Measurements from ENCODE around the gene ANTXR2. TPM values are rescaled to one million over a fixed set of nuclear protein-coding genes. Genes with fewer than 3 reads are reported as not detected.
A peak's percentile ranks its signal among the peaks of the same experiment; 100 is the strongest.

ANTXR2 gene
- total and polyA plus RNA-seq, 9 of the 15 experiments (the other 6 are each of a cell fraction or from before 2014, with no cell fraction given) = 10.1 to 83.8 (median 60.3) TPM

DNA sequence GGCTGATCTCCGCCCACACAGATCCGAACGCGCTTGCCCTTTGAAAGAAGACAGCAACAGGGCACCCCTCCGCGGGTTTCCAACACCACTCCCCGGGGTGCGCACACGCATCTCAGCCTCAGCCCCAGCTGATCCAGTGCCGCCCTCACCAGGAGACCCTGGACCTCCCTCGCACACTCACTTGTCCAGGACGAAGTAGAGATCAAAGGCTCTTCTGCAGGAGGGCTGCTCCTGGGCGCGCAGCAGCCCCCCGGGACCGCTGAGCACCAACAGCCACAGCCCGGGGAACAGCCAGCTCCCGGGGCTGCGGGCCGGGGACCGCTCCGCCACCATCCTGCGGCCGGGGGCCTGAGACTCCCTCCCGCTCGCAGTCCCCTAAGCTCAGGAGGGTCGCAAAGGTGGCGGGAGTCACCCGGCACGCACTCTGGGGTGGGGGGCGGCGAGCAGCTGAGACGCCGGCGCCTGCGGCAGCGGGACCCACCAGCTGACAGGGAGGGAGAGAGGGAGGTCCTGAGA is 743 bp downstream of the ANTXR2 start (continued):
- TF ChIP-seq SIN3A (IDR thresholded peaks at IDR 0.05; ENCODE audit: borderline replicate concordance in 2 of 2, control insufficient read depth in 1 of 2, low read depth in 2 of 2, low read length in 2 of 2) (peak in 1 of 2 experiments; percentile 48; a peak in 2 of 4 replicates), BCOR (IDR thresholded peaks at IDR 0.05) (no peak), CHD2 (IDR thresholded peaks at IDR 0.05; ENCODE audit: low read depth, low read length) (no peak), PHTF2 (CRISPR knock-in tag; IDR thresholded peaks at IDR 0.05) (no peak), NFYB (IDR thresholded peaks at IDR 0.05; ENCODE audit: extremely low read depth, insufficient read length) (no peak), RBBP5 (IDR thresholded peaks at IDR 0.05; ENCODE audit: borderline replicate concordance, insufficient read depth, low read length, poor library complexity, severe bottlenecking) (peak; percentile 63), ZBTB7A (IDR thresholded peaks at IDR 0.05; ENCODE audit: borderline replicate concordance, control insufficient read depth, low read depth, low read length) (peak; percentile 43; the same call in 1 of the 2 replicates), KDM4B (IDR thresholded peaks at IDR 0.05; ENCODE audit: borderline replicate concordance in 2 of 2, low read depth in 1 of 2) (no peak), NFE2 (IDR thresholded peaks at IDR 0.05; ENCODE audit: low read depth) (no peak), DACH1 (IDR thresholded peaks at IDR 0.05; ENCODE audit: partially characterized antibody) (peak; percentile 61), HDAC2 (IDR thresholded peaks at IDR 0.05) (no peak), IFI16 (CRISPR knock-in tag; IDR thresholded peaks at IDR 0.05) (no peak), NBN (IDR thresholded peaks at IDR 0.05; ENCODE audit: low read depth) (no peak), PHB2 (IDR thresholded peaks at IDR 0.05; ENCODE audit: low read depth) (no peak), HDAC8 (tag; IDR thresholded peaks at IDR 0.05) (no peak)
- TF ChIP-seq, protein P1, sequence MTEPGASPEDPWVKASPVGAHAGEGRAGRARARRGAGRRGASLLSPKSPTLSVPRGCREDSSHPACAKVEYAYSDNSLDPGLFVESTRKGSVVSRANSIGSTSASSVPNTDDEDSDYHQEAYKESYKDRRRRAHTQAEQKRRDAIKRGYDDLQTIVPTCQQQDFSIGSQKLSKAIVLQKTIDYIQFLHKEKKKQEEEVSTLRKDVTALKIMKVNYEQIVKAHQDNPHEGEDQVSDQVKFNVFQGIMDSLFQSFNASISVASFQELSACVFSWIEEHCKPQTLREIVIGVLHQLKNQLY (CRISPR knock-in tag; conservative IDR thresholded peaks at IDR 0.05) = no peak
- TF ChIP-seq, protein P2, sequence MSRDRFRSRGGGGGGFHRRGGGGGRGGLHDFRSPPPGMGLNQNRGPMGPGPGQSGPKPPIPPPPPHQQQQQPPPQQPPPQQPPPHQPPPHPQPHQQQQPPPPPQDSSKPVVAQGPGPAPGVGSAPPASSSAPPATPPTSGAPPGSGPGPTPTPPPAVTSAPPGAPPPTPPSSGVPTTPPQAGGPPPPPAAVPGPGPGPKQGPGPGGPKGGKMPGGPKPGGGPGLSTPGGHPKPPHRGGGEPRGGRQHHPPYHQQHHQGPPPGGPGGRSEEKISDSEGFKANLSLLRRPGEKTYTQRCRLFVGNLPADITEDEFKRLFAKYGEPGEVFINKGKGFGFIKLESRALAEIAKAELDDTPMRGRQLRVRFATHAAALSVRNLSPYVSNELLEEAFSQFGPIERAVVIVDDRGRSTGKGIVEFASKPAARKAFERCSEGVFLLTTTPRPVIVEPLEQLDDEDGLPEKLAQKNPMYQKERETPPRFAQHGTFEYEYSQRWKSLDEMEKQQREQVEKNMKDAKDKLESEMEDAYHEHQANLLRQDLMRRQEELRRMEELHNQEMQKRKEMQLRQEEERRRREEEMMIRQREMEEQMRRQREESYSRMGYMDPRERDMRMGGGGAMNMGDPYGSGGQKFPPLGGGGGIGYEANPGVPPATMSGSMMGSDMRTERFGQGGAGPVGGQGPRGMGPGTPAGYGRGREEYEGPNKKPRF (IDR thresholded peaks at IDR 0.05; ENCODE audit: low read depth, low read length) = no peak
- TF ChIP-seq, protein P3, sequence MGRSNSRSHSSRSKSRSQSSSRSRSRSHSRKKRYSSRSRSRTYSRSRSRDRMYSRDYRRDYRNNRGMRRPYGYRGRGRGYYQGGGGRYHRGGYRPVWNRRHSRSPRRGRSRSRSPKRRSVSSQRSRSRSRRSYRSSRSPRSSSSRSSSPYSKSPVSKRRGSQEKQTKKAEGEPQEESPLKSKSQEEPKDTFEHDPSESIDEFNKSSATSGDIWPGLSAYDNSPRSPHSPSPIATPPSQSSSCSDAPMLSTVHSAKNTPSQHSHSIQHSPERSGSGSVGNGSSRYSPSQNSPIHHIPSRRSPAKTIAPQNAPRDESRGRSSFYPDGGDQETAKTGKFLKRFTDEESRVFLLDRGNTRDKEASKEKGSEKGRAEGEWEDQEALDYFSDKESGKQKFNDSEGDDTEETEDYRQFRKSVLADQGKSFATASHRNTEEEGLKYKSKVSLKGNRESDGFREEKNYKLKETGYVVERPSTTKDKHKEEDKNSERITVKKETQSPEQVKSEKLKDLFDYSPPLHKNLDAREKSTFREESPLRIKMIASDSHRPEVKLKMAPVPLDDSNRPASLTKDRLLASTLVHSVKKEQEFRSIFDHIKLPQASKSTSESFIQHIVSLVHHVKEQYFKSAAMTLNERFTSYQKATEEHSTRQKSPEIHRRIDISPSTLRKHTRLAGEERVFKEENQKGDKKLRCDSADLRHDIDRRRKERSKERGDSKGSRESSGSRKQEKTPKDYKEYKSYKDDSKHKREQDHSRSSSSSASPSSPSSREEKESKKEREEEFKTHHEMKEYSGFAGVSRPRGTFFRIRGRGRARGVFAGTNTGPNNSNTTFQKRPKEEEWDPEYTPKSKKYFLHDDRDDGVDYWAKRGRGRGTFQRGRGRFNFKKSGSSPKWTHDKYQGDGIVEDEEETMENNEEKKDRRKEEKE (IDR thresholded peaks at IDR 0.05; ENCODE audit: borderline replicate concordance in 1 of 2, control insufficient read depth in 1 of 2, low read depth in 2 of 2, low read length in 1 of 2) = no peak
- TF ChIP-seq, protein P4, sequence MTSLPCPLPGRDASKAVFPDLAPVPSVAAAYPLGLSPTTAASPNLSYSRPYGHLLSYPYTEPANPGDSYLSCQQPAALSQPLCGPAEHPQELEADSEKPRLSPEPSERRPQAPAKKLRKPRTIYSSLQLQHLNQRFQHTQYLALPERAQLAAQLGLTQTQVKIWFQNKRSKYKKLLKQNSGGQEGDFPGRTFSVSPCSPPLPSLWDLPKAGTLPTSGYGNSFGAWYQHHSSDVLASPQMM (CRISPR knock-in tag; IDR thresholded peaks at IDR 0.05) = no peak
- TF ChIP-seq, protein P5, sequence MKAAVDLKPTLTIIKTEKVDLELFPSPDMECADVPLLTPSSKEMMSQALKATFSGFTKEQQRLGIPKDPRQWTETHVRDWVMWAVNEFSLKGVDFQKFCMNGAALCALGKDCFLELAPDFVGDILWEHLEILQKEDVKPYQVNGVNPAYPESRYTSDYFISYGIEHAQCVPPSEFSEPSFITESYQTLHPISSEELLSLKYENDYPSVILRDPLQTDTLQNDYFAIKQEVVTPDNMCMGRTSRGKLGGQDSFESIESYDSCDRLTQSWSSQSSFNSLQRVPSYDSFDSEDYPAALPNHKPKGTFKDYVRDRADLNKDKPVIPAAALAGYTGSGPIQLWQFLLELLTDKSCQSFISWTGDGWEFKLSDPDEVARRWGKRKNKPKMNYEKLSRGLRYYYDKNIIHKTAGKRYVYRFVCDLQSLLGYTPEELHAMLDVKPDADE (conservative IDR thresholded peaks at IDR 0.05; ENCODE audit: control insufficient read depth, low read depth, low read length) = 0 out of 2 replicates have a peak, but pooled peaks have one; percentile 4

All from K562 (cell line).